Hematopoietic multipotent progenitor cell treated with erythropoietin and hydrocortisone succinate and interleukin-3 and kit ligand, for 15 days (in vitro differentiated cells): ENCODE results near the gene PTRH1.

Experiments
- DNase-seq: peaks from one replicate; pipeline ENCODE4 v3.0.0-alpha.2; 2015; ENCODE audit warnings: low spot score

Gene PTRH1

DNA sequence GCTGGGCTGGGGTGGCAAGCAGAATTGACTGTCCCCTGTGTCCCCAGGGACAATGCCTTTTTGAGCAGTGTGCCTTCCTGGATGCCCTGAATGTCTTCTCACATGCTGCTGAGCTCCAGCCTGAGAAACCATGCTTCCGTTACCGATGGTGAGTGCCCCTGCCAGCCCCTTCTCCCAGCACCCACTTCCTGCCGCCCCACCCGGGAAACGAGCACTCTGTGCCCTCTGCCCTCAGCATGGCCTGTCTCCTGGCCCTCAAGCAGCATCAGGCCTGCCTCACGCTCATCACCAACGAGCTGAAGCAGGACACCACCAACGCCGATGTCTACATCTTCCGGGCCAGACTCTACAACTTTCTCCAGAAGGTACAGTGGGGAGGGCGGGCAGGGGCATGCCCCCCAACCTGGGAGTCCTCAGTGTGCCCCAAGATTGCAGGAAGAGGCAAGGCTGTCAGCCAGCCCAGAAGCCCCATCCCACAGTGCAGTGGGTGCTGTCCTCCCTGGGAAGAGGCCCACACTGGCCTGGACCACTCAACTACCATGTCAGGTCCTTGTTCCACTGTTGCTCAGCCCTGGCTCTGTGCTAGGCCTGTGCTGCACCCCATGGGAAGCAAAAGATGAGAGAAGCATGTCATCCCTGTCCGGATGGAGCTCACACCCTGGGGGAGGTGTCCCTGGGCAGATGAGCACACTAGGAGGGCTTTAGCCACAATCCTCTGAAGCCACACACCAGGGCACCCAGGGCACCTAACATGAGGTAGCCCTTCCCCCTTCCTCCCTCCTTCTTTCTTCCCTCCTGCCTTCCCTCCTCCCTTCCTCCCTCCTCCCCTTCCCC is 4.8 kb upstream of the PTRH1 start:
- no peak for DNase-seq

DNA sequence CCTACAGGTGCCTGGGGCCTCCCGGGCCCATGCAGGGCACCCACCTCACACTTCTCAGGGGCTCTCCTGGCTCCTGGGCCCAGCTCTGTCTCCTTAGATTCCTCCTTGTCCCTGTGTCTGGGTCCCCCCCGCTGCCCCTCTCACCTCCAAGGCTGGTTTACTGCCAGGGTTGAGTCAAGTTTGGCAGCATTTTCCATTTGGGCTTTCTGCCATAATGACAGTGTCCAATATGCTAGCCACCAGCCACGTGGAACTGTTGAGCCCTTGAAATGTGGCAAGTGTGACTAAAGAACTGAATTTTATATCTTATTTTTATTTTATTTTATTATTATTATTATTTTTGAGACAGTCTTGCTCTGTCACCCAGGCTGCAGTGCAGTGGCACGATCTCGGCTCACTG is 2.3 kb upstream of the PTRH1 start:
- DNase-seq = no peak

DNA sequence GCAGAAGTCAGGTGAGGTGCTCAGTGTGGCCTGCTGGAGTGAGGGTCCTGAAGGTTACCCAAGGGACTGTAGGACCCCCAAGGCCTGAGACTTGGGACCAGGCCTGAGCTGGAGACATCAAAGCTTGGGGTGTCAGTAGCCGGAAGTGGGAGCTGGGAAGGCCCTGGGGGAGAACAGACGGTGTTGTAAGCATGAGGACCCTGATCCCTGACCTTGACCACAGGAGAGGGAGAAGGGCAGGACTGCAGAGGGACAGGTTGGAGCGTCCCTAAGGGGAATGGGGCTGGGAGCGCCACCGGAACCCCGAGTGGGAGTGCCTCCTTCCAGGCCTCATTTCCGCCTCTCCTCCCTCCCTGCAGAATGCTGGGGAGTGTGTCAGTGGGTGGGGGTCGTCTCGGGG is 949 bp upstream of the PTRH1 start:
- DNase-seq = no peak

DNA sequence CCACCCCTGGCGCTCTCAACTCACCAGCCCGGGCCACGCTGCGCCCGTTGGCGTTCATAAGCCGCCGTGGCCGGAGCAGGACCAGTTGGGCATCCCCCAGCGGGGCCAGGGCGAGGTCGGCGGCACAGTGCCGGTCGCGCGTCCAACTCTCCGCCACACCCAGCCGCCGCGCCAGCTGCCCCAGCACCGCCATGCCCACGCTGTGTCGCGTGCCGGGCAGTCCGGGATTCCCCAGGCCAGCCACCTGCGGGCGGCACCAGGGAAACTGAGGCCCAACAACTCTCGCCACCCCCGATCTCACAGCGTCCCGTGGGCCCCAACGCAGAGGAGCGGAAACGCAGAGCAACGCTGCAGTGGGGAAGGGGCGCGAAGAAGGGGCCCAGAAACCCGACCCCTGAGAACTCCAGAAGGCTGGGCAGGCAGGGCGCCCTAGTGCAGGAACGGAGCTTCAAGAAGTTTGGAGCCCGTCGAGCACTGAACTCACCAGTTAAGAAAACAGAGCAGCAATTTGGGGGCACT is 453 bp downstream of the PTRH1 start:
- no peak for DNase-seq

DNA sequence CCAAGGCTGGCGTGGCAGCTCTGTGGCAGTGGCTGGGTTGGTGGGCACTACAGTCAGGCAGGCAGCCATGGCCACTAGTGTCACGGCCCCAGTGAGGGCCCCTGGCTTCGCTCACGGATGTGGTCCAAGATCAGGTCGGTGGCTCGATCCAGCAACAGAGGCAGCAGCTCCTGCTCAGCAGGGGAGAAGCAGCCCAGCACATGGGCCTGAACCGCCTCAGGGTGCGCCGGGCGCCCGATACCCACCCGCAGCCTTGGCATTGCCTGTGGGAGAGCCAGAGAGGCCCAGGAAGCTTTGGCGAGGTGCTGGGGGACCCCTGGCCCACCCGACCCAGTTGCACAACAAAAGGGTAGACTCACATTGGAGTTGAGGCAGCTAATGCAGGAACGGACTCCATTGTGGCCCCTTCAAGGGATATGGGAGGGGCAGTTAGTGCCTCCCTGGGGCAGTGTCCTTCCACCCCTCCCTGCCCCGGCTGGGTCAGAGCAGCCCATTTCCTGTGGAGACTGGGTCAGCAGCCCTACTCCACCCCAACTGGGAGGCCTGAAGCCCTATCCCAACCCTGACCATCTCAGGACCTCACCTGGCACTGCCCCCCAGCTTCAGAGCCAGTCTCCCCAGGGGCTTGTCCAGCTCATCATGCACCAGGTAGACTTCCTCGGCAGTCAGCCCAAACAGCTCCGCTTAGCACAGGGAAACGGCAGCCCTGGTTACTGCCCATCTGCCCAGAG is 1.3 kb downstream of the PTRH1 start:
- DNase-seq = no peak

DNA sequence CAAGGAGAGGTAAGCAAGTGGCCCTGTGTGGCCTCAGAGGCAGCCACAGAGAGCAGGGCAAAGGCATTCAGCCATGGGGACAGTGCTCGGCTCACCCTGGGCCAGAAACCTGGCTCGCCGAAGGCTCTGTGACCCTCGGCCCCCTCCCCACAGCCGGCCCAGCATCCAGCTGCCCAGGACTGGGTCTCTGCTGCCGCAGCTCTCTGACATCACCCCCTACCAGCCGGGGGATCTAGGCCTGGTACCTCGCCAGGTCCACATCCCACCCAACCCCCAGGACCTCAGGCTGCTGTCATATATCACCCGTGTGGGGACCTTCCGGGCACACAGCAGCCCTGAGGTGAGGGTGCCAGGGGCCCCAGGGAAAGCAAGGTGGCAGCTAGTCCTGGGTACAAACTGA is 2.6 kb downstream of the PTRH1 start:
- no peak for DNase-seq

DNA sequence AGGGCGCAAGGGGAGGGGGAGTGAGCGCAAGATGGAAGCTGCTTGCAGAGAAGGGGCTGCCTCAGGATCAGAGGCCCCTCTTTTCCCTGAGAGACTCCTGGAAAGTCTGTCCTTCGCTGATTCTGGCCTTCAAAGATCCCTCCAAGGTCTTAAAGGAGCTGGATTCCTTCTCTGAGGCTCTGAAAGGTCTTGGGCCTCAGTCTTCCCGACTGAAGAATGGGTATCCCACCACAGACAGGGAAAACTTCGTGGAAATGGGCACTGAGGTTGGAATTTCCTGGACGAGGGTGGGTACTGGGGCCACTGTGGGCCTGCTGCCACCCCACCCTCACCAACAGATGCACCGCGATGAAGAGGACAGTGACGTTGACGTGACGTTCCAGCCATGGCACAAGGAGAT is 3.1 kb downstream of the PTRH1 start:
- DNase-seq = no peak

DNA sequence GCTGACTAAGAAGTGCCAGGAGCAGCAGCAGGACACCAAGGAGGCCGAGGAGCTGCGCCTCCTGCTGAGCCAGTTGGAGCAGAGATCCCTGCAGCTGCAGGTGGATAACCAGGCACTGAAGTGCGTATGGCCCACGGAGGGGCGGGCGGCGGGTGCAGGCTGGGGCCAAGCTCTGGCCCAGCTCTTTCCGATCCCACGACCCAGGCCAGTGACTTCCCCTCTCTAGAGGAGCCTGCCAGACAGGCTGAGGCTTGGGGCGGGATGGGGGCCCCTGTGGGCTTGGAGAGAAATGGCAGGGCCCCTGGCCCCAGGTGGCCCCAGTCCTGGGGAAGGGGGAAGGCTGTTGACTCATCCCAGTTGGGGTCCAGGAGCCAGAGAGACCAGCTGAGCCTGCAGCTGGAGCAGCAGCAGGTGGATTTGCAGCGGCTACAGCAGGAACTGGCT is 3.6 kb downstream of the PTRH1 start:
- DNase-seq = no peak

DNA sequence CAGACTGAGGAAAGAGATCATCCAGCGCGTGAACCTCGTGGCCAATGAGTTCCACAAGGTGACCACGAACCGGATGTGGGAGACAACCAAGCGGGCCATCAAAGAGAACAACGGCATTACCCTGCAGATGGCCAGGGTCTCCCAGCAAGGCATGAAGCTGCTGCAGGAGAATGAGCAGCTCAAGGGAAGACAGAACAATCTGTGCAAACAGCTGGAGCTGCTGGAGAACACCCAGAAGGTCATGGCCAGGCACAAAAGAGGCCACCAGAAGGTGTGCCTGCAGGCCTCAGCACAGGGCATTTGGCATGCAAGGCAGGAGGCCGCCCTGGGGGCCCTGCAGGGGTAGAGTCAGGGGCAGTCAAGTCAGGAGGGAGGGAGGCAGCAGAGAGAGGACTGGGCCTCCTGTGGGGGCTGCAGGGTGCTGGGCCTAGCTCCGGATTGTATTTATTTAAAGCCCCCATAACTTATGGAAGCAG is 4.2 kb downstream of the PTRH1 start:
- DNase-seq = no peak

DNA sequence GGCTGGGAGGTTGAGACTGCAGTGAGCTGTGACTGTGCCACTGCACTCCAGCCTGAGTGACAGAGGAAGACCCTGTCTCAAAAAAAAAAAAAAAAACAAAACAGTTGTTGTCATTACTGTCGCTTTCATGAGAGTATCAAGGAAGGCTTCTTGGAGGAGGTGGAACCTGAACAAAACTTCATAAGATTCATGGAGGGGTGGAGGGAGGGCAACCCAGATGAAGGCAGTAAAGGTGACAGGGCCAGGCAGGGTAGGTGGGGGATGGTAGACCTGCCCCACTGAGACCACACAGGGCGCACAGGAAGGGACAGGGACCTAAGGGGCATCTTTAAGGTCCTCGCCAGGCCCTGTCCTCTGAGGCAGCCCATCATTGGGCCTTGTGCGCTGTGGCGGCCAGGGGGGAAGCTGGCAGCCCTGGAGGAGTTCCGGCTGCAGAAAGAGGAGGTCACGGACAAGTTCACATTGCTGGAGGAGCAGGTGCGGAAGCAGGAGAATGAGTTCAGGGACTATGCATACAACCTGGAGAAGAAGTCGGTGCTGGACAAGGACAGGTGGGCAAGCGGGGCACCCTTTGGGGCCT is 5.2 kb downstream of the PTRH1 start:
- DNase-seq = no peak

DNA sequence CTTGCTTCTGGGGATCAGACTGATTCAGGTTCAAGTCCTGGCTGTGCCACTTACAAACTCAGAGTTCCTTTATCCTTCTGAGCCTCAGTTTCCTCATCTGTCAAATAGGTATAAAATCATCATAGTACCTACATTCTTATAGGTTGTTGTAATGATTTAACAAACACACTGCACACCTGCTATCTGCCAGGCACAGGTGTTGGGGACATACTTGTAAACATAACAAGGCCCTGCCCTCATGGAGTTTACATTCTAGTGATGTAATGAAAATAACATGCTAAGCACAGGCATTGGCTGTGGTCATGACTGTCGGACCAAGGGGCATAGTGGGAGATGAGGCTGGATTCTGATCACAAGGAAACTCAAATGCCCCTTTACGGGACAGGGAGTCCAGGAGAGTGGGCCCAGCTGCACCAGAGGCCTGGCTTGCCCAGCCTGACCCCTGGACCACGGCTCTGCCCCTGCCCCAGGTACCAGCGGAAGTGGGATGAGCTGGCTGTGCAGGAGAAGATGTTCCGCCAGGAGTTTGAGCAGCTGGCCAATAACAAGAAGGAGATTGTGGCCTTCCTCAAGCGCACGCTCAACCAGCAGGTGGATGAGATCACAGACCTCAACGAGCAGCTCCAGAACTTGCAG is 6.4 kb downstream of the PTRH1 start:
- DNase-seq = no peak

DNA sequence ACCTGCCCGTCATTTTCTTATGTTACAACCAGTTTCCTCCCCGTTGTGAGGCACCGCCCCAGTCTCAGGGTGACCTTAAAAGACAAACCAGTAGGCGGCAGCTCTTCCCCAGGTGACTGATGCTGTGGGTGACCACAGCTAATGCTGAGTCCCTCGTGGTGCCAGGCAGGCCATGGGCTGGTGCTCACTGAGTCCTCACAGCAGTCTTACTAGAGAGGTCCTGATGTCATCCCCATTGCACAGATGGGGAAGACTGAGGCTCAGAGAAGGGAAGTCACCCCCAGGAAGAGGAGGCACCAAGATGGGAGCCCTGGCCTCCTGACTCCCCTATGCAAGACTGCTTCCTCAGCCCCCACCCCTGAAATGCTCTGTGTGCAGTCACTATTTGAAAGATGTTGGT is 7.7 kb downstream of the PTRH1 start:
- DNase-seq = no peak

DNA sequence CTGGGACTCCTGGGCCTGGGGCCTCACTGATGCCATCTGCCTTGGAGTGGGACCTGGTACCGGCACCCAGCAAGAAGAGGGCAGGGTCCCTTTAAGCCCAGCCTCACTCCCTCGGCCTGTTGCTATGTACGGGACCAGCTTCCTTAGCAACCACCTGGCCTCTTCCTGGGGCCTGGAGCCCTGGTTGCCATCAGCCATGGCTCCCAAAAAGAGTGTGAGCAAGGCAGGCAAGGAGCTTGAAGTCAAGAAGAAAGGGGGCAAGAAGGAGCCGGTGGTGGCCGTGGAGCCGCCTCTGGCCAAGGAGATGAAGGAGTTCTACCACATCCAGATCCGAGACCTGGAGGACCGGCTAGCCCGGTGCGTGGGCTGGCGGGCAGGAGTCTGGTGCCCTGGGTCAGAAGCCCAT is 8.6 kb downstream of the PTRH1 start, which contains the start of gene CFAP157:
CFAP157 (plus strand) TSS at position 153 of the 406 bp plus-strand sequence; CDS start at position 197, 44 bp downstream.
- no peak for DNase-seq

DNA sequence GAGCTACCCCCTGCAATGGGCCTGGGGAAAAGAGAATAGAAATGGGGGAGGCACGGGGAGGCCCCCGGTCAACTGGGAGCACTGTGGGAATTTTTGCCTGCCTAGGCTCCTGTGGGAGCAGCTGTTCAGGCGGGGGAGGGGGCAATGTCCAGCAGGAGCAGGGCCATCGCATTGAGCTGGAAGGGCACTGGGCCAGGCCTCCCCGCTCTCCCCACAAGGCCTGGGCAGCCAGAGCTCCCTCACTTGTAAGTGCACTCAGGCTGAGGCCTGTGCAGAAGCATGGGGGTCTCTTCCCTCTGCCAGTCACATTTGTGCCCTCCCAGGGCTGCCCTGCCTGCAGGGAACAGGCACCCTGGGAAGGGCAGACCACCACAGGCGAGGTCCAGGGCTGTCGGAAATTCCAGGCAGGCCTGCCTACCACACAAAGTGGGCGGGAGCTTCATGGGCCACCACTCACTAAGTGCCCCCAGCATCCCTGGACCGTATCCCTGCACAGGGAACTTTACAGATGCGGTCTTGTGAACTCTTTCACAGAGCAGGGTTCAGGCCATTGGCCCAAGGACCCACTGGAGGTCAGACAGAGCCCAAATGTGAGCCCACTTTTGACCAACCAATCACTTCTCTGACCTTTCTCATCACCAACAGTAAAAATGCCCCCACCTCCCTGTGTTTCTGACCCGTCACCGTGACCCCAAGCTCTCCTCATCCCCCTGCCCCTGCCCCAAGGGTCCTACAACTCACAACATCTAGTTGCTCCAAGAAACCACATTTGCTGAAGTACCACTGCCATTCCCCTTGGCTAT is 9.7 kb downstream of the PTRH1 start:
- no peak for DNase-seq

DNA sequence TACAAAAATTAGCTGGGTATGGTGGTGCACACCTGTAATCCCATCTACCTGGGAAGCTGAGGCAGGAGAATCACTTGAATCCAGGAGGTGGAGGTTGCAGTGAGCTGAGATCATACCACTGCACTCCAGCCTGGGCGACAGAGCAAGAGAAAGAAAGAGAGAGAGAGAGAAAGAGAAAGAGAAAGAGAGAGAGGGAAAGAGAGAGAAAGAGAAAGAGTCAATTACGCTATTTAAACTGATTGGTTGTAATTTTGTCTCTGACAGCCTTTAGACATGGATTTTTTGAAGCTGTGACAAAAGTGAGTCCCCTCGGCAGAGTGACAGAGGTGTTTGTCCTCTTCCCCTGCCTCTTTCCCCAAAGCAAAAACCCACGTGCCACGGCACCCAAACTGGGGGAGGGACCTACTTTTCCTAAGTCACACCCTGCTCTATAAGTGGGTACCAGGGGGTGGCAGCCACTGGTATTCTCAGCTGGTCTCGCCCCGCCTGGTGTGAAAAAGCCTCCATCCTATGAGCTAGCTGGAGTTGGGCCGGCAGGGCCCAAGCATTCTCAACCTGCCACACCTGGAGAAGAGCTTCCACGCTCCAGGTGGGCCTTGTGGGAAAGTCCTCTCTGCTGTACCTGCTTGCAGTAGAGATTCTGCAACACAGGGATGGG is 12.0 kb downstream of the PTRH1 start:
- DNase-seq = no peak

DNA sequence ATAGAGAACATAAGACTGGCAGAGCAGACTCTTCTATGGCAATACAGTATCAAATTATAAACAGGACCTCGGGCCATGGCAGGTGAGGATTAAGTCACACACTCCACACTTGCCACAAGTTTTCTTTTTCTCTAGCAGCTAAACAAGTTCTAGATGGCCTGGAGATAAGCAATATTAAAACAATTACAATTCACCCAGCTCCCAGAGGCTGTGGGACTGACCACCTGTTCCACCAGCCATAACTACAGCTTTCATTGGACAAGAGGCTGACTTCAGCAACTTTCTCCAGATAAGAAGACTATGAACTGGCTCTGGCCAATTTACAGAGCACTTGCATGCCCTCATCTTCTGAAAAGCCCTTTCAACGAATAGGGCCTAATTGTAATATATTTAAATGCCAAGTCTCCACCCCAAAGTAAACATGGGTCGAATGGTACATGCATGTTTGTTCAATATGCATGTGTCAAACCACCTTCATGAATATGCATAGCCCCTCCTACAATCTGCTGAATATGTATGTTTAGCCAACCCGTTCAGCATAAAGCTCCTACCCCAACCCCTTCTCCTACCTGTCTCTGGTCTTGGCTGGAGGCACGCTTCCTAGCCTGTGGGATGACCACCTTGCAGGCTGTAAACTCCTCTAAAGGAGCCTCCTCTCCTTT is 14.7 kb downstream of the PTRH1 start:
- DNase-seq = no peak

DNA sequence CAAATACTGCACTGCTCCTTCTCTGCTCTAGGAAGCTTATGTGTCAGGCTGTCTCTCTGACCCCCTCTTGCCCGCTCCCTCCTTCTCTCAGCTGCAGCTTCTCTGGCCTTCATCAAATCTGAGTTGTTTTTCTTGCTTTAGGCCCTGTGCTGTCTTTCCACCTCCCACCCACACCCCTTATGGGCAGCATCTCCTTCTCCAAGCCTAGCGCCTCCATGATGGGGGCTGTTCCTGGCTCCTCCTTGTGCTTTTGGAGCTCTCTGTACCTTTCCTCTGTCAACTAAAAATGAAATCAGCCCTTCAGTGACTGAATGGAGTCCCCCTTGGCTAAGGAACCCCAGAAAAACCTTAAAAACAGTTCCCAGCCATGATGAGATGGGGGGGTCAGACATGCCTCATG is 15.3 kb downstream of the PTRH1 start:
- DNase-seq = no peak

DNA sequence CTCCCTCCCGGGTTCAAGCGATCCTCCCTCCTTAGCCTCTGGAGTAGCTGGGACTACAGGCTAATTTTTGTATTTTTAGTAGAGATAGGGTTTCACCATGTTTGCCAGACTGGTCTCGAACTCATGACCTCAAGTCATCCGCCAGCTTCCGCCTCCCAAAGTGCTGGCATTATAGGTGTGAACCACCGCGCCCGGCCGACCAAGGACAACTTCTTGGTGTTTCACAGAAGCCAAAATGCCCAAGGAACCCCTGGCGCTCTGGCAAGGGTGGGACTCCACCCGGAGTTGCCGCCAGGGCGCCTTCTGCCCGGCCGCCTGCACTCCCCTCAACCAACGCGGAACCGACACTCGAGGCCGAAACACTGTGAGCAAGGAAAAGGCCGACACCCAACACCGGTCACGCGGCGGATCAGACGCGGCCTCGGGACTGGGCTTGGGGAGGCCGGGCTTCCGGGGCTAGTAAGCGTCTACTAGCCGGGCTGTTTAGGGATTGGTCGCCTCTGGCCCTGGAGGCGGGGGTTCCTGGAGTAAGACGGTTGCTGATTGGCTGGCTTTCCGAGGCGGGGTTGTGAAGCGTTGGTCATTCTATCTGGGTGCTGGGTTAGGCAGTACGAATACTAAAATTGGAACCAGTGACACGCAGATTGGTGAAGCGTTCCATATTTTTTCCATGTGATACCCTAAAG is 16.3 kb downstream of the PTRH1 start:
- peak; percentile 88 for DNase-seq

DNA sequence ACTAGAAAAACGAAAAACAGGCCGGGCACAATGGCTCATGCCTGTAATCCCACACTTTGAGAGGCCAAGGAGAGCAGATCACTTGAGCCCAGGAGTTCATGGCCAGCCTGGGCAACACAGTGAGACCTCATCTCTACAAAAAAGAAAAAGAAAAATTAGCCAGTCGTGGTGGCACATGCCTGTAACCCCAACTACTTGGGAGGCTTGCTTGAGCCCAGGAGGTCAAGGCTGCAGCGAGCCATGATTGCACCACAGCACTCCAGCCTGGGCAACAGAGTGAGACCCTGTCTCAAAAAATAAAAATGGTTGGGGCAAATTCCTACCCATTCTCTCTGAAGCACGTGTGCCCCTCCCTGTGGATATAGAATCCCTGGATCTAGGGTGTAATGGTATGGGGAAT is 17.1 kb downstream of the PTRH1 start:
- no peak for DNase-seq

DNA sequence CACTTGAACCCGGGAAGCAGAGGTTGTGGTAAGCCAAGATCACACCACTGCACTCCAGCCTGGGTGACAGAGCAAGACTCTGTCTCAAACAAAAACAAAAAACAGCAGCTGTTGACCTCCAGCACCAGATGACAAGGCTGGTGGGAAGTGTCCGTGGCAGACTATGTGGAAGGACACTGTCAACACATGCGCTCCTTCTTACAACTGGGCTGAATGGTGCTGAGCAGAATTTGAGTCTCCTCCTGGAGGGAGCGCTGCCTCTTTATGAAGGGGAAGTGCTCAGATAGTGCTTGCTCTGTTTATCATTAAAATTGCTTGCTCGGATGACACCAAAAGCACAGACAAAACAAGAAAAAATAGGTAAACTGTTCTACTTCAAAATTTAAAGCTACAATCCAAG is 17.9 kb downstream of the PTRH1 start:
- DNase-seq = no peak
